H1 (cell line): Measurements from ENCODE around the gene FBXL12. TPM values are rescaled to one million over a fixed set of nuclear protein-coding genes. Genes with fewer than 3 reads are reported as not detected.

Experiments
- CTCF ChIA-PET: fragments of 300-600 bp; sonication (Branson Sonifier 250); formaldehyde crosslinking; loops from one replicate; lab custom pipeline; 2021; ENCODE audit not compliant: partially characterized antibody; lab: Charles Lee
- POLR2A ChIA-PET: fragments of 300-600 bp; sonication (Branson Sonifier 250); formaldehyde crosslinking; loops from one replicate; lab custom pipeline; 2021; ENCODE audit warnings: inconsistent platforms; ENCODE audit not compliant: partially characterized antibody; lab: Charles Lee
- DNase-seq, 2 experiments: peaks; one replicate each; pipeline versions ENCODE4 v3.0.0 to v3.0.0-alpha.2; 2010 to 2022; ENCODE audit warnings: low spot score in 2 of 2, low read depth in 1 of 2, mixed read lengths in 1 of 2
- FAIRE-seq: peaks from 2 replicates; lab custom pipeline; 2011; peaks lifted over from hg19 to GRCh38; lab: Jason Lieb, UNC
- H2AFZ ChIP-seq: 2 replicates; pipeline ENCODE4 v1.8.1; 2012; ENCODE audit warnings: low read length, inconsistent platforms
- H2AK5ac ChIP-seq: 2 replicates; pipeline ENCODE4 v1.6.1; 2013; ENCODE audit warnings: low read depth, low read length
- H2BK120ac ChIP-seq: replicated peaks from 2 replicates; pipeline ENCODE3; 2013; ENCODE audit warnings: low read depth, low read length, inconsistent platforms
- H2BK12ac ChIP-seq: 2 replicates; pipeline ENCODE4 v1.6.1; 2013; ENCODE audit warnings: low read depth, low read length
- H2BK15ac ChIP-seq: 2 replicates; pipeline ENCODE4 v1.6.1; 2013; ENCODE audit warnings: low read length
- H2BK20ac ChIP-seq: 2 replicates; pipeline ENCODE4 v1.6.1; 2013; ENCODE audit warnings: low read length
- H2BK5ac ChIP-seq: 2 replicates; pipeline ENCODE4 v1.6.1; 2013; ENCODE audit warnings: low read depth, low read length
- H3K14ac ChIP-seq: 2 replicates; pipeline ENCODE4 v1.6.1; 2013; ENCODE audit warnings: inconsistent platforms; ENCODE audit not compliant: insufficient read length
- H3K18ac ChIP-seq: 2 replicates; pipeline ENCODE4 v1.6.1; 2013; ENCODE audit warnings: low read length; ENCODE audit errors: extremely low read depth
- H3K23ac ChIP-seq: 2 replicates; pipeline ENCODE4 v1.6.1; 2013; ENCODE audit warnings: inconsistent platforms; ENCODE audit not compliant: insufficient read length
- H3K23me2 ChIP-seq: 2 replicates; pipeline ENCODE4 v1.6.1; 2013; ENCODE audit warnings: low read depth, low read length
- H3K27ac ChIP-seq: 2 replicates; pipeline ENCODE4 v1.6.1; 2011; ENCODE audit warnings: low read depth, low read length, inconsistent platforms
- H3K27me3 ChIP-seq, 4 experiments: replicated peaks in 1 of 4; 1 replicate in 1 of 4; 2 replicates in 3 of 4; pipeline versions ENCODE4 v1.6.1 to v1.8.1; 2011 to 2013; ENCODE audit warnings: low read length in 3 of 4, mild to moderate bottlenecking in 3 of 4, inconsistent platforms in 2 of 4, mixed read lengths in 2 of 4, moderate library complexity in 1 of 4; ENCODE audit not compliant: control insufficient read depth in 3 of 4, insufficient read depth in 3 of 4; ENCODE audit errors: extremely low read depth in 1 of 4
- H3K36me3 ChIP-seq, 4 experiments: 2 replicates each; pipeline versions ENCODE4 v1.6.1 to v1.8.1; 2011 to 2013; ENCODE audit warnings: mild to moderate bottlenecking in 4 of 4, low read length in 3 of 4, moderate library complexity in 2 of 4, control low read depth in 1 of 4, inconsistent platforms in 1 of 4; ENCODE audit not compliant: insufficient read depth in 4 of 4, control insufficient read depth in 2 of 4
- H3K4ac ChIP-seq: replicated peaks from 2 replicates; pipeline ENCODE3; 2013; ENCODE audit warnings: low read length, low read depth, mixed read lengths, inconsistent platforms; ENCODE audit not compliant: insufficient read length
- H3K4me1 ChIP-seq, 4 experiments: replicated peaks in 1 of 4; 1 replicate in 1 of 4; 2 replicates in 3 of 4; pipeline versions ENCODE4 v1.6.1 to v1.8.1; 2011 to 2013; ENCODE audit warnings: low read length in 3 of 4, inconsistent platforms in 2 of 4, mixed read lengths in 1 of 4; ENCODE audit not compliant: insufficient read depth in 4 of 4, control insufficient read depth in 3 of 4
- H3K4me2 ChIP-seq, 2 experiments: 2 replicates each; pipeline versions ENCODE4 v1.6.1 to v1.8.1; 2011 to 2013; ENCODE audit warnings: low read depth in 2 of 2, low read length in 2 of 2, control low read depth in 1 of 2, inconsistent platforms in 1 of 2, mild to moderate bottlenecking in 1 of 2; ENCODE audit not compliant: insufficient read depth in 1 of 2
- H3K4me3 ChIP-seq, 4 experiments: fragments of 200-600, 300-600 bp in 1 of 4; sonication (generic), shearing (Covaris generic), sonication (Bioruptor Twin) in 1 of 4; 2 replicates each; pipeline versions ENCODE4 v1.5.1 to v1.8.1; 2011 to 2016; ENCODE audit warnings: low read length in 4 of 4, low read depth in 3 of 4, control low read depth in 2 of 4, inconsistent platforms in 2 of 4, mild to moderate bottlenecking in 2 of 4, mixed read lengths in 1 of 4, moderate library complexity in 1 of 4; ENCODE audit not compliant: insufficient read depth in 2 of 4; ENCODE audit errors: extremely low read depth in 1 of 4
- H3K56ac ChIP-seq: replicated peaks from 2 replicates; pipeline ENCODE3; 2013; ENCODE audit warnings: low read depth, mild to moderate bottlenecking, mixed read lengths, low read length, inconsistent platforms; ENCODE audit not compliant: insufficient read length
- H3K79me1 ChIP-seq: 2 replicates; pipeline ENCODE4 v1.6.1; 2013; ENCODE audit warnings: low read depth, low read length, control low read depth
- H3K79me2 ChIP-seq, 2 experiments: 2 replicates each; pipeline versions ENCODE4 v1.6.1 to v1.8.1; 2012 to 2013; ENCODE audit warnings: low read length in 2 of 2, mild to moderate bottlenecking in 2 of 2, inconsistent platforms in 1 of 2; ENCODE audit not compliant: insufficient read depth in 2 of 2, control insufficient read depth in 1 of 2
- H3K9ac ChIP-seq, 4 experiments: replicated peaks in 1 of 4; 1 replicate in 1 of 4; 2 replicates in 3 of 4; pipeline versions ENCODE4 v1.6.1 to v1.8.1; 2011 to 2013; ENCODE audit warnings: low read depth in 3 of 4, low read length in 3 of 4, control low read depth in 2 of 4, mild to moderate bottlenecking in 2 of 4, moderate library complexity in 2 of 4, inconsistent platforms in 1 of 4; ENCODE audit errors: extremely low read depth in 1 of 4
- H3K9me3 ChIP-seq, 2 experiments: 2 replicates each; pipeline versions ENCODE4 v1.6.1 to v1.8.1; 2012 to 2013; ENCODE audit warnings: mild to moderate bottlenecking in 2 of 2, moderate library complexity in 2 of 2, control low read depth in 1 of 2, inconsistent platforms in 1 of 2, low read depth in 1 of 2, low read length in 1 of 2, mixed read lengths in 1 of 2; ENCODE audit not compliant: insufficient read depth in 2 of 2
- H4K20me1 ChIP-seq, 2 experiments: replicated peaks in 1 of 2; 2 replicates each; pipeline versions ENCODE3 to v1.8.1; 2011 to 2013; ENCODE audit warnings: inconsistent platforms in 2 of 2, low read length in 2 of 2, mild to moderate bottlenecking in 1 of 2; ENCODE audit not compliant: insufficient read depth in 2 of 2, control insufficient read depth in 1 of 2
- H4K5ac ChIP-seq: 2 replicates; pipeline ENCODE4 v1.6.1; 2013; ENCODE audit warnings: low read length, low read depth, mixed read lengths, inconsistent platforms; ENCODE audit not compliant: insufficient read length
- H4K8ac ChIP-seq: 2 replicates; pipeline ENCODE4 v1.8.0; 2013; ENCODE audit warnings: mild to moderate bottlenecking, moderate library complexity, low read length, inconsistent platforms; ENCODE audit not compliant: insufficient read depth; ENCODE audit errors: extremely low read depth
- H4K91ac ChIP-seq: replicated peaks from 2 replicates; pipeline ENCODE3; 2013; ENCODE audit warnings: low read length, mixed read lengths, inconsistent platforms; ENCODE audit not compliant: insufficient read length
- EGR1 ChIP-seq: IDR thresholded peaks from 2 replicates; pipeline ENCODE4 v1.6.1; 2011; ENCODE audit warnings: low read depth, low read length, borderline replicate concordance
- RNF2 ChIP-seq: fragments of 200-900, 300-1000 bp; sonication (generic); IDR thresholded peaks from 2 replicates; pipeline ENCODE4 v1.7.1; 2016; ENCODE audit warnings: borderline replicate concordance, low read depth, mild to moderate bottlenecking, antibody characterized with exemption, low read length; ENCODE audit not compliant: poor library complexity, severe bottlenecking; ENCODE audit errors: missing control alignments
- SP2 ChIP-seq: IDR thresholded peaks from 2 replicates; pipeline ENCODE4 v1.6.1; 2012; ENCODE audit warnings: mild to moderate bottlenecking, low read length, inconsistent platforms
- SUZ12 ChIP-seq: fragments of 200-600 bp; sonication (generic); IDR thresholded peaks from 2 replicates; pipeline ENCODE4 v1.6.1; 2012; ENCODE audit warnings: mild to moderate bottlenecking, inconsistent platforms, low read length, moderate library complexity, mixed read lengths
- WGBS, 2 experiments: shearing (Covaris generic) in 1 of 2; methylation state at CpG; one replicate each; pipeline versions ENCODE4 v1.1.6 to v1.1.7; 2013 to 2015; ENCODE audit warnings: low lambda C conversion rate in 2 of 2, mixed read lengths in 2 of 2, inconsistent platforms in 1 of 2, low coverage in 1 of 2, missing lambda C conversion rate in 1 of 2; ENCODE audit not compliant: insufficient replicate concordance in 2 of 2, insufficient coverage in 1 of 2, insufficient read length in 1 of 2; ENCODE audit errors: extremely low coverage in 1 of 2, missing lambda C conversion rate in 1 of 2; 5-methylcytosine and 5-hydroxymethylcytosine counted together
- polyA plus RNA-seq, 7 experiments: library from polyadenylated mRNA; depleted of rRNA in 3 of 7; stranded (reverse) in 5 of 7; unstranded in 2 of 7; fragments of >200 nt in 5 of 7; fragments of 200-250 nt in 2 of 7; gene quantifications; 1 replicate in 5 of 7; 2 replicates in 1 of 7; 4 replicates in 1 of 7; pipeline versions ENCODE4 v1.2.1 to v1.2.3, GENCODE V29; 2011 to 2013; ENCODE audit warnings: missing spikeins in 2 of 7, mixed read lengths in 2 of 7
- total RNA-seq: library from RNA; stranded (reverse); fragmentation: NEBNext Ultra II Directional; extraction: Animal tissue kit (Norgen Biotek cat#: 25700); gene quantifications from 2 replicates; pipeline ENCODE4 v1.2.1, GENCODE V29; 2021

FBXL12 gene
- total and polyA plus RNA-seq, 2 of the 8 experiments (the other 6 are each of a cell fraction or from before 2014, with no cell fraction given), result 24.6 to 62.3 TPM

DNA sequence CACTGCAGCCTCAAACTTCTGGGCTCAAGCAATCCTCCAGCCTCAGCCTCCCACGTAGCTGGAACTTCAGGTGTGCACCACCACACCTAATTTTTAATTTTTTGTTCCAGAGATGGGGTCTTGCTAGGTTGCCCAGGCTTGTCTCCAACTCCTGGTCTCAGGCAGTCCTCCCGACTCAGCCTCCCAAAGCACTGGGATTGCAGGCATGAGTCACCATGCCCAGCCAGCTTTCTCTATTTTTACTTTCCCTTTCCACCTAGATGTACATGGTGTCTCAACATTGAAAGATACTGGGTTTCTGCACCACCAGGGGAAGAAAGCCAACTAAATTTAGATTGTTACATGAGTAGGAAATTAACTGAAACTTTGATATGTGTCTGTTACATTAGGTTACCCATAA, 36.5 kb downstream of the FBXL12 start:
- H3K4me3 ChIP-seq, result no peak overlapping the region
- POLR2A ChIA-PET, result interaction anchor here (0.8 to 1.9 kb wide), 2 partner anchors 14 to 160 kb away, joined by 3 to 7 read pairs; partner anchors contain the start of gene ZNF846
- FAIRE-seq, result no peak
- CTCF ChIA-PET, result interaction anchor here (1.7 to 2.0 kb wide), 2 partner anchors 13 to 156 kb away, joined by 4 to 5 read pairs; partner anchors contain the start of gene ZNF846
- H3K23me2 ChIP-seq, result no peaks in the 10 kb centered on the region
- H3K79me2 ChIP-seq, result peaks cover 0 to 9% of the 10 kb centered on the region in 2 experiments; a peak in 3 of 4 replicates
- H3K14ac ChIP-seq, result no peak overlapping the region
- WGBS, 2 experiments, result 100% methylated on average over 2 of the region's 2 CpGs; no CpG with 5 or more reads in 1 of the 2 experiments
- no peak overlapping the region for H4K5ac ChIP-seq
- H4K8ac ChIP-seq, result no peak overlapping the region
- no peak overlapping the region for H2AFZ ChIP-seq
- H2BK12ac ChIP-seq, result no peak overlapping the region
- H2BK120ac ChIP-seq, result no peak overlapping the region
- H3K9me3 ChIP-seq, result no peaks in the 10 kb centered on the region
- TF ChIP-seq EGR1 (no peak), SP2 (no peak), RNF2 (no peak), SUZ12 (no peak)
- H4K91ac ChIP-seq, result no peak overlapping the region
- H2AK5ac ChIP-seq, result no peak overlapping the region
- no peak overlapping the region for H3K9ac ChIP-seq
- no peaks in the 10 kb centered on the region for H3K36me3 ChIP-seq
- H2BK20ac ChIP-seq, result no peak overlapping the region
- H3K4me1 ChIP-seq, result peaks cover 0 to 9% (median 0%) of the 10 kb centered on the region in 4 experiments; a peak in 5 of 7 replicates
- H3K4me2 ChIP-seq, result no peak overlapping the region
- no peak overlapping the region for H3K27ac ChIP-seq
- H3K79me1 ChIP-seq, result no peaks in the 10 kb centered on the region
- H3K4ac ChIP-seq, result no peak overlapping the region
- H2BK15ac ChIP-seq, result no peak overlapping the region
- H3K27me3 ChIP-seq, result no peaks in the 10 kb centered on the region
- H3K23ac ChIP-seq, result no peak overlapping the region
- H3K56ac ChIP-seq, result no peak overlapping the region
- H4K20me1 ChIP-seq, result no peaks in the 10 kb centered on the region
- H3K18ac ChIP-seq, result no peak overlapping the region
- H2BK5ac ChIP-seq, result no peak overlapping the region
- DNase-seq, result no peak
